Left renal pelvis (tissue), 4 donors: Measurements from ENCODE around the gene CD177. TPM values are rescaled to one million over a fixed set of nuclear protein-coding genes. Genes with fewer than 3 reads are reported as not detected.
"Not testable (repeated sequence)": the region's sequence is repeated elsewhere in the genome, so short reads cannot be mapped to it uniquely, and the experiment has no call there.

Experiments
- DNase-seq, 4 donors: peaks; one replicate each; pipeline ENCODE4 v3.0.0-alpha.2; 2013; ENCODE audit warnings: low read depth in 4 of 4, low spot score in 3 of 4
- polyA plus RNA-seq, 4 donors: library from polyadenylated mRNA; unstranded; fragments of 120-200 nt; gene quantifications; one replicate each; pipeline ENCODE4 v1.2.1, GENCODE V29; 2013; ENCODE audit not compliant: insufficient read length in 4 of 4

CD177 gene
- polyA plus RNA-seq, 4 donors: 0.40 to 0.66 (median 0.46) TPM; not detected in 1

- DNase-seq: no peak
Measured at GRCh38 chr19:43380008-43380407, 26.5 kb downstream of the CD177 start.

- no peak for DNase-seq
Measured at GRCh38 chr19:43380771-43381386, 27.4 kb downstream of the CD177 start.

DNA sequence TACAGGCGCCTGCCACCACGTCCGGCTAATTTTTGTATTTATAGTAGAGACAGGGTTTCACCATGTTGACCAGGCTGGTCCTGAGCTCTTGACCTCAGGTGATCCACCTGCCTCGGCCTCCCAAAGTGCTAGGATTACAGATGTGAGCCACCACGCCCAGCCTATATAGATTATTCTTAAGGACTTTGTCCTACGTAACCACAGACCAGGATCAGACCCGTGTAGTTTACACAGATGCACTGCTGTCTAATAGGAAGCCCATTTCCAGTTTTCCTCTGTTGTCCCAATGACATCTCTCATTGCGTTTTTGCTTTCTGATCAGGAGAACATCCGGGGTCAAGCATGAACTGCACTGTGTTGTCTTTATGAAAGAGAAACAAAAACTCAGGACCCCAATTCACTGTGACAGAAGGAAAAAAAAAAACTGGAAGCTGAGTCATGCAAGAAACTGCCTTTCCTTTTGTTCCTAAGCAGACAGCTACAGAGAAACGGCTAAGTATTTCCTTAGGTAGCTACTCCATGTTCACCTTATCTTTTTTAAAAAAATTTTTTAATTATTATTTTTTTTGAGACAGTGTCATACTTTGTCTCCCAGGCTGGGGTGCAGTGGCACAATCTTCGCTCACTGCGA lies 29.2 kb downstream of the CD177 start:
- DNase-seq: not testable (repeated sequence)

DNA sequence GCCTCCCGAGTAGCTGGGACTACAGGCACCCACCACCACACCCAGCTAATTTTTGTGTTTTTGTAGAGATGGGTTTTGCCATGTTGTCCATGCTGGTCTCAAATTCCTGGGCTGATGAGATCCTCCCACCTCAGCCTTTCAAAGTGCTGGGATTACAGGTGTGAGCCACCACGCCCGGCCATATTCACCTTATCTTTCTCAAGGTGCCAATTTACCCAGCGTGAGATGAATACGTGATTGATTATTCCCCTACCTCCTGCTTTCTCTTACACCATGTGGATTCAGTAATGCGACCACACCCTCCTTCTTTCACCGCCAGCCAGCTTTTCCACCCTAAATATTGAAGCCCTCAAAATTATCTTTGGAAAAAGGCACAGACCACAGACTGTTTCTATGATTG lies 29.8 kb downstream of the CD177 start:
- not testable (repeated sequence) for DNase-seq

GRCh38 chr19:43383759-43384158 lies 30.3 kb downstream of the CD177 start:
- not testable (repeated sequence) for DNase-seq

DNA sequence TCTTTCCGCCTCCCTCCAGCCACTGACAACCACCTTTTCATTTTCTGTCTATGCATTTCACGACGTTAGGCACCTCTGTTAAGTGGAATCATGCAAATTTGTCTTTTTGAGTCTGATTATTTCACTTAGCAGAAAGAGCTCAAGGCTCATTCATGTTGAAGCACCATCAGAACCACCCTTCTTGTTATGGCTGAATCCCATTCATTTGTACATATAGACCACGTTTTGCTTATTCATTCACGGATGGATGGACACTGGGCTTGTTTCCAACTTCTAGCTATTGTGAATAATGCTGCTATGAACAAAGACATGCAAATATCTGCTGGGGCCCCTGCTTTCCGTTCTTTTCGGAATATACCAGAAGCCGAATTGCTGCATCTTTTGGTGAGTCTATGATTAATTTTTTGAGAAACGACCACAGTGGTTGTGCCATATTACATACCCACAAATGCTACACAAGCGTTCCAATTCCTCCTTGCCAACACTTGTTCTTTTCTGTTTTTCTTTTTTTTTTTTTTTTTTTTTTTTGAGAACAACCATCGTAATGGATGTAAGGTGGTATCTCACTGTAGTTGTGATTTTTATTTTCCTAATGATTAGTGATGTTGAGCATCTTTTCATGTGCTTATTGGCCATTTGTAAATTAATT lies 37.5 kb downstream of the CD177 start:
- not testable (repeated sequence) for DNase-seq

DNA sequence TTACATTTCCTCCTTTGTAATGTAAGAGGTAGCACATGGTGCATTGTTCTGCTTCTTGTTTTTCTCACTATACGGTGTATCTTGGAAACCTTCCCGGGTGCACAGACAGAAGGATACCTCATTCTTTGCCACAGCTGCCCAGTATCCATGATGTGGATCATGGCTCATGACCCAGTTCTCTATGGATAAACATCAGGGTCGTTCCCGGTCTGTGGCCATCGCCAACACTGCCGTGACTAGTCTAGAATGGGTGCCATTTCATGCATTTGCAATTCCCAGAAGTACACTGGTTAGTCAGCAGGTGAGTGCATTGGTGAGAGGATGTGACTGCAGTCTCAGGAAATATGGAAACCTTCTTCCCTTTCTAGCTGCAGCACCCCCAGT lies 38.1 kb downstream of the CD177 start:
- not testable (repeated sequence) for DNase-seq

DNA sequence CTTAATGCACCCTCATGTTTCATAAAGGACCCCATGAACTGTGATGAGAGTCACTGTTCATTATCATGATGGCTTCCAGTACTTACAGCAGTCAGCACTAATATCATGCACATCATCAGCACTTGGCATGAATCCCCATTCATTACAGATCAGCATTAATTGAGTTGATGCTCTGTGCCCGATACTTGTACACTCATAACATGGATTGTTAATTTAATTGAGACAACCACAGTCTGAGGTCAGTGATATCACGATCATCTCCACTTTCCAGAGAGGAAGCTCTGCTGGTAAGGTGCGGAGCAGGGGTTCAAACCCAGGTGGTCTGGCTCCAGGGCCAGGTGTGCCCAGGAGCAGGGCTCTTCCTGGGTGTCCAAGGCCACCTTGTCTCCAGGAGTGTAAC lies 40.0 kb downstream of the CD177 start:
- DNase-seq: not testable (repeated sequence)

GRCh38 chr19:43395561-43395960 lies 42.1 kb downstream of the CD177 start:
- DNase-seq: no peak

DNA sequence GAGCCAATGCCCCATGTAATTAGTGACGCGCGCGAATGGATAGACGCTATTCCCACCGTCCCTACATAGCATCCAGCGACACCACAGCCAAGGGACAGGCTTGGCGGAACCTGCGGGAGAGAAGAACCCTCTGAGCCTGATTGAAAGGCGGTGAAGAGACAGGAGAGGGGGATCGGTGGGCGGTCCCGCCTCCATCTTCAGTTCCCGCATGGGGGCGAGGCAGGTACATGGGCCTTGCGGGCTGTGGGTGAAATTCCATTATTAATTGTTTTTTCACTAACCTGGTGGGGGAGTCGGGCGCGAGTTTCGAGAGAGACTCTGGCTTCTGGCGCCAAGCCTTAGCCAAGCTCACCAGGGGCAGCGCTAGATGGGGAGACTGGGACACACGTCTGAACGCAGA lies 52.8 kb downstream of the CD177 start:
- no peak for DNase-seq

GRCh38 chr19:43407416-43408005 lies 54.0 kb downstream of the CD177 start:
- no peak for DNase-seq

GRCh38 chr19:43408043-43408442 lies 54.6 kb downstream of the CD177 start:
- no peak for DNase-seq

GRCh38 chr19:43409415-43409814 lies 55.9 kb downstream of the CD177 start:
- no peak for DNase-seq

- no peak for DNase-seq
Measured at GRCh38 chr19:43412441-43412840, 59.0 kb downstream of the CD177 start.

Other genes with a start within 250 kb of the CD177 start
- gene PSG5, start 167.2 kb upstream of the CD177 start, polyA plus RNA-seq: under 1 TPM in 1 of 4 donors, not detected in 3; 0.27 TPM
- under 1 TPM in 1 of 4 donors, not detected in 3; 0.27 TPM for gene PSG4, start 148.0 kb upstream of the CD177 start, polyA plus RNA-seq
- under 1 TPM in 1 of 4 donors, not detected in 3; 0.16 TPM for gene PSG9, start 84.2 kb upstream of the CD177 start, polyA plus RNA-seq
- under 1 TPM in 1 of 4 donors, not detected in 3; 0.11 TPM for gene TEX101, start 61.2 kb downstream of the CD177 start, polyA plus RNA-seq
- gene LYPD3, start 111.9 kb downstream of the CD177 start, polyA plus RNA-seq: 1 to 10 TPM; 1.3 to 4.1 (median 2.7) TPM
- gene PHLDB3, start 151.1 kb downstream of the CD177 start, polyA plus RNA-seq: 10 to 100 TPM in 1 of 4 donors, 1 to 10 TPM in 3; 6.2 to 11.6 (median 8.2) TPM
- gene ETHE1, start 173.5 kb downstream of the CD177 start, polyA plus RNA-seq: 10 to 100 TPM; 22.2 to 30.4 (median 25.6) TPM
- 1 to 10 TPM; 2.1 to 5.8 (median 2.4) TPM for gene ZNF575, start 179.5 kb downstream of the CD177 start, polyA plus RNA-seq
- 10 to 100 TPM; 49.1 to 67.6 (median 57.3) TPM for gene XRCC1, start 221.8 kb downstream of the CD177 start, polyA plus RNA-seq
- 10 to 100 TPM; 15.6 to 21.0 (median 18.8) TPM for gene PINLYP, start 222.1 kb downstream of the CD177 start, polyA plus RNA-seq
- gene IRGQ, start 242.4 kb downstream of the CD177 start, polyA plus RNA-seq: 10 to 100 TPM; 12.0 to 22.0 (median 17.2) TPM
- gene ZNF576, start 242.9 kb downstream of the CD177 start, polyA plus RNA-seq: 10 to 100 TPM in 3 of 4 donors, 1 to 10 TPM in 1; 9.8 to 12.5 (median 11.2) TPM